Left renal pelvis (tissue), 4 donors: Measurements from ENCODE around the gene SLC50A1. TPM values are rescaled to one million over a fixed set of nuclear protein-coding genes. Genes with fewer than 3 reads are reported as not detected.
"Not testable (repeated sequence)": the region's sequence is repeated elsewhere in the genome, so short reads cannot be mapped to it uniquely, and the experiment has no call there.

ENCODE experiments used
- DNase-seq, 4 donors: peaks; one replicate each; pipeline ENCODE4 v3.0.0-alpha.2; 2013; ENCODE audit warnings: low read depth in 4 of 4, low spot score in 3 of 4
- polyA plus RNA-seq, 4 donors: library from polyadenylated mRNA; unstranded; fragments of 120-200 nt; gene quantifications; one replicate each; pipeline ENCODE4 v1.2.1, GENCODE V29; 2013; ENCODE audit not compliant: insufficient read length in 4 of 4

The SLC50A1 gene
- polyA plus RNA-seq, 4 donors, result 39.6 to 66.6 (median 54.3) TPM

- no peak for DNase-seq
These were observed 1.3 kb upstream of the SLC50A1 start for GRCh38 chr1:155134322-155134721.

GRCh38 chr1:155134880-155135414, 705 bp upstream of the SLC50A1 start:
- peak in 1 of 4 donors; percentile 33 for DNase-seq

- no peak for DNase-seq
These were observed 1.1 kb downstream of the SLC50A1 start for GRCh38 chr1:155136748-155137147.

GRCh38 chr1:155137154-155137949, 1.7 kb downstream of the SLC50A1 start:
- DNase-seq, result no peak

DNA sequence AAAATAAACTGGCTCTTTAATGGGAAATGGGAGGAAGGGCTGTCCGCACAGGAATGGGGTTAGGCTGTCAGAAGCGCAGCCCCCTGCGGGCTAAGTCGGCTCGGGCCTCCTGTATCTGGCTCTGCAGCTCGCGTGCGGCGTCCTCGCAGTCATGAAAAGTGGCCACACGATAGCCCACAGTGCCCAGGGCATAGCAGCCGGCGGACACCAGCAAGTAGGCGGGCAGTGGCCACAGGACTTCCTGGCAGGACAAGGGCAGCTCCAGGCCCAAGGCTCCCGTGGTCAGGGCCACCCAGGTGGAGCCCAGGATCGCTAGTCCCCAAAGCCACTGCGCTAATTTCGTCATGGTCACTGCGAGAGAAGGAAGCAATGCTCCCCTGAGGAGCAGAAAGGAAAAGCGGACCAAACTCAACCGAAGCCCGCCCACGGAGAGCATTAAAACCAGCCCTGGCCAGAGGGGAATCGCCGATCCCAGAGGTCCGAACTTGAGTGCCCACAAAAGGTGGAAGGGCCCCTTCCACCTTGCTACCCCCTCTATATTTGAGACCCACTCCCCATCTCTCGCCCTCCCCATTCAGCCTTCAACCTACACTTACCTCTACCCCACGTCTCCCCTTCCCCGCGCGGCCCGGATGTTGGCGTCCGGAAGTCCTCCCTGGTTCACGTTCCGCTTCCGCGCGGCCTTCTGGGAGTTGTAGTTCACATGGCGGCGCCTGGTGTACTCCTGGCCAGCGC, 4.4 kb downstream of the SLC50A1 start, which contains the start of gene DPM3:
DPM3 (minus strand) TSS at position 637 of the 735 bp plus-strand sequence; CDS start at position 346, 291 bp downstream.
- DNase-seq, result peak in 2 of 4 donors; percentile 59 to 69

- DNase-seq, result no peak
These were observed 4.9 kb downstream of the SLC50A1 start for GRCh38 chr1:155140630-155140953.

DNA sequence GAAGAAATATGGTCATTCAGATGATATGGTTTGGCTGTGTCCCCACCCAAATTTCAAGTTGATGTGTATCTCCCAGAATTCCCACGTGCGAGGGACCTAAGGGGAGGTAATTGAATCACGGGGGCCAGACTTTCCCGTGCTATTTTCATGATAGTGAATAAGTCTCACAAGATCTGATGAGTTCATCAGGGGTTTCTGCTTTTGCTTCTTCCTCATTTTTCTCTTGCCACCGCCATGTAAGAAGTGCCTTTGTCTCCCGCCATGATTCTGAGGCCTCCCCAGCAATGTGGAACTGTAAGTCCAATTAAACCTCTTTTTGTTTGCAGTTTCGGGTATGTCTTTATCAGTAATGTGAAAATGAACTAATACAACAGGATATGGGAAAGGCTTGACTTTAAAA, 6.1 kb downstream of the SLC50A1 start:
- DNase-seq, result no peak

DNA sequence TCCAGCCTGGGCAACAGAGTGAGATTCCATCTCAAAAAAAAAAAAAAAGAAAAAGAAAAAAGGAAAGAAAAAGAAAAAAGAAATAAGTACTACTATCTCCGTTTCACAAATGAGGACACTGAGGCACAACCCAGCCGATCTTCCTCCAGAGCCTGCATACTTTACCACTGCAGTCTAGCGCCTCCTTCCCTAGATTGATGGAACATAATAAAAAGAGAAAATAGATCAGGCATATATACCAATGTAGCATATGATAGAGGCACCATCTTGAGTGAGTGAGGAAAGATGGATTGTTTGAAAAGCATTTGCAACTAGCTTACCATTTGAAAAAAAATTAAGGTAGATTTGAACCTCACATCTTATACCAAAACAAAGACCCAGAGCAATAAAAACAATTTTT, 9.8 kb downstream of the SLC50A1 start:
- no peak for DNase-seq

DNA sequence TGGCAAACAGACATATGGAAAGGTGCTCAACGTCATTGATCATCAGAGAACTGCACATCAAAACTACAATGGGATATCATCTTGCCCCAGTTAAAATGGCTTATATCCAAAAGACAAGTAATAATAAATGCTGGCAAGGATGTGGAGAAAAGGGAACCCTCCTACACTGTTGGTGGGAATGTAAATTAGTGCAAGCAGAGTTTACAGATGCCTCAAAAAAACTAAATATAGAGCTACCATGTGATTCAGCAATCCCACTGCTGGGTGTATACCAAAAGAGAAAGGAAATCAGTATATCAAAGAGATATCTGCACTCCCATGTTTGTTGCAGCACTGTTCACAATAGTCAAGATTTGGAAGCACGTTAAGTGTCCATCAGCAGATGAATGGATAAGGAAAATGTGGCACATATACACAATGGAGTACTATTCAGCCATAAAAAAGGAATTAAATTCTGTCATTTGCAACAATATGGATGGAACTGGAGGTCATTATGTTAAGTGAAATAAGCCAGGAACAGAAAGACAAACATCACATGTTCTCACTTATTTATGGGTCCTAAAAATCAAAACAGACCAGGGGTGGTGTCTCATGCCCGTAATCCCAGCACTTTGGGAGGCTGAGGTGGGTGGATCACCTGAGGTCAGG, 20.5 kb downstream of the SLC50A1 start:
- DNase-seq, result not testable (repeated sequence)

DNA sequence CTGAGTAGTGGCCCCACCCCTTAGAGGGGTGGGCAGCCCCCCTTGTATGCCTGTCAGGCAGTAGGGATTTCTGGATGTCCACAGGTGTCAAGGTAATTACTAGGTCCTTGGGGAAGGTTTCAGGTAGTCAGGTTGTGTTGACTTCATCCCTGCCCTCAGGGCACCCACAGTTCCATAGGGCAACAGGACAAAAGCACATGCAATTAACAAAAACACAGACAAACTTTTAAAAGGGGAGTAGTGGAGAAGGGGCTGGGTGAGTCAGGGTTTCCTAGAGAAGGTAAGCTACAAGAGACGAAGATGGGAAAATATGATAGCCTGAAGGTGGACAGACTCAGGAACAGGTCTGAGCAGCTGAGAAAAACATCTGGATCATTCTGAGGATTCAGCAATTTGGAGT, 23.3 kb downstream of the SLC50A1 start:
- no peak for DNase-seq

DNA sequence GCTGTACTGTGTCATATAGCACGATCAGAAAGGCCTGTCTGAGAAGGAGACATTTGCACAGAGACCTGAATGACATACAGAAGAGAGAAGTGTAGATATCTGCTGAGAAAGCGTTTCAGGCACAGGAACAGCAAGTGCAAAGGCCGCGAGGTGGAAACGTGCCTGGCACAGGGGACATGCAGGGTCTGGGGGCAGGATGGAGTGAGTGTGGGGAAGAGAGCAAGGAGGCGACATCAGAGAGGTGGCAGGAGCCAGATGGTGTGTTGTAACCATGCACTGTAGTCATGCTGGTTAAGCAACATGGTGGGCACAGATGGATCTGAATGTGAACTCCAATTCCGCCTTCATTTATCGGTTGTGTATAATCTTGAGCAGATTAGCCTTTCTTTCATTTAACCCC, 24.5 kb downstream of the SLC50A1 start:
- DNase-seq, result no peak

GRCh38 chr1:155162631-155163030, 27.0 kb downstream of the SLC50A1 start:
- not testable (repeated sequence) for DNase-seq

DNA sequence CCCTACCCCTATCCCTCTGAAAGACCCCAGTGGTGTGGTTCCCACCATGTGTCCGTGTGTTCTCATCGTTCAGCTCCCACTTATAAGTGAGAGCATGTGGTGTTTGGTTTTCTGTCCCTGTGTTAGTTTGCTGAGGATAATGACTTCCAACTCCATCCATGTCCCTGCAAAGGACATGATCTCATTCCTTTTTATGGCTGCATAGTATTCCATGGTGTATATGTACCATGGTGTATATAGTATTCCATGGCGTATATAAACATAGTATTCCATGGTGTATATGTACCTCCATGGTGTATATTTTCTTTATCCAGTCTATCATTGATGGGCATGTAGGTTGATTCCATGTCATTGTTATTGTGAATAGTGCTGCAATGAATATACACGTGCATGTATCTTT, 28.1 kb downstream of the SLC50A1 start:
- not testable (repeated sequence) for DNase-seq

DNA sequence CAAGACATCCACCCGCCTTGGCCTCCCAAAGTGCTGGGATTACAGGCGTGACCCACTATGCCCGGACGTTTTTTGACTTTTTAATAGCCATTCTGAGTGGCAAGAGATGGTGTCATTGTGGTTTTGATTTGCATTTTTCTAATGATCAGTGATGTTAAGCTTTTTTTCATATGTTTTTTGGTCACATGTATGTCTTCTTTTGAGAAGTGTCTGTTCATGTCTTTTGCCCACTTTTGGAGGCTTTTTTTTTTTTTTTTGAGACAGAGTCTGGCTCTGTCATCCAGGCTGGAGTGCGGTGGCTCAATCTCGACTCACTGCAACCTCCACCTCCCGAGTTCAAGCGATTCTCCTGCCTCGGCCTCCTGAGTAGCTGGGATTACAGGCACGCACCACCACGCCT, 29.0 kb downstream of the SLC50A1 start:
- not testable (repeated sequence) for DNase-seq

DNA sequence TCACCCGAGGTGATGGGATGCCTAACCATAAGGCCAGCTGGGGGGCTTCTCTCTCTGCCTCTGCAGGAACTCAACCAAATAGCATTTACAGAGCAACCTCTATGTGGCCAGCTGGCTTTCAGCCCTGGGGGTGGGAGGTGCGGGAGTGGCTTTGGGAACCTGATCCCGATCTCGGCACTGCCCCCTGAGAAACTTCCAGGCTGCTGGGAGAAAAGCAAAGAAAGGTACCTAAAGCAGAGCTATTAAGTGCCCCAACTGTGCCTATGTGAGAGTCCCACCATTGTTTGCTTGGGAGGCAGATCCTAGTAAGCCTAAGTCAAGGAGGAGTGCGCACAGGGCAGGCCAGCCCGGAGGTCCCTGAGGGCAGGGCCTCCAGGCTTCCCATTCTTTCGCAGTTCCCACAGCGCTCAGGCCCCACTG, 30.4 kb downstream of the SLC50A1 start:
- DNase-seq, result no peak

DNA sequence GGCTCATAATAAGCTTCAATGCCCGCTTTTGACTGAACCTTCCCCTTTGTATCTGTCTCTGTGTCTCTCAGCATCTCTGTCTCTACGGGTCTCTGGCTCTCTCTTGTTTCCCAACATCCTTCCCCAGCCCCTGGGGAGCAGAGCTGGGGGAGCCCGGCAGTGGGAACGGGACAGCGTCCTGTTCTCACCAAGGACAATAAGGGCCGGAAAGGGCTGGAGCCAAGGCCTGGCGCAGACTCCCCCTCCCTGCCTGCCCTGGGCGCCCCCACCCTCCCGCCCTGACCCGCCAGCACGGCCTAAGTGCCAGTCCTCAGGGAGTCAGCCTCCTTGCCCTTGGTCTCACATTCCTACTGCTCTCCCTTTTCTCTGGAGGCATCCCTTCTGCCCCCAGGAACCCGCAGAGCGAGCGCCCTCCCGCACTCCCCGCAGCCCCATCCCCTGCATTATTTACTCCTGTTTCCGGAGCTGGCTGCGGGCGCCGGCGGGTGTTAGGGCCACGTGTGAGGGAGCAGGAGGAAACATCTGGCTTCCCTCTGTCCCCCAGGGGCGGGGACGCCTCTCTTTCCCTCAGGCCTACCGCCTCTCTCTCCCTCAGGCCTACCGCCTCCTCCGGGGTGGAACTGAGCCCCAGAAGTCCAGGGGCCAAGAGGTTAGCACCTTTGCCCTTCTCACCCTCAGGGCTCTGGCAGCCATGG, 31.0 kb downstream of the SLC50A1 start:
- peak in 1 of 4 donors; percentile 43 for DNase-seq

- no peak for DNase-seq
These were observed 31.8 kb downstream of the SLC50A1 start for GRCh38 chr1:155167166-155168104.

- not testable (repeated sequence) for DNase-seq
These were observed 32.4 kb downstream of the SLC50A1 start for GRCh38 chr1:155168105-155168445.

DNA sequence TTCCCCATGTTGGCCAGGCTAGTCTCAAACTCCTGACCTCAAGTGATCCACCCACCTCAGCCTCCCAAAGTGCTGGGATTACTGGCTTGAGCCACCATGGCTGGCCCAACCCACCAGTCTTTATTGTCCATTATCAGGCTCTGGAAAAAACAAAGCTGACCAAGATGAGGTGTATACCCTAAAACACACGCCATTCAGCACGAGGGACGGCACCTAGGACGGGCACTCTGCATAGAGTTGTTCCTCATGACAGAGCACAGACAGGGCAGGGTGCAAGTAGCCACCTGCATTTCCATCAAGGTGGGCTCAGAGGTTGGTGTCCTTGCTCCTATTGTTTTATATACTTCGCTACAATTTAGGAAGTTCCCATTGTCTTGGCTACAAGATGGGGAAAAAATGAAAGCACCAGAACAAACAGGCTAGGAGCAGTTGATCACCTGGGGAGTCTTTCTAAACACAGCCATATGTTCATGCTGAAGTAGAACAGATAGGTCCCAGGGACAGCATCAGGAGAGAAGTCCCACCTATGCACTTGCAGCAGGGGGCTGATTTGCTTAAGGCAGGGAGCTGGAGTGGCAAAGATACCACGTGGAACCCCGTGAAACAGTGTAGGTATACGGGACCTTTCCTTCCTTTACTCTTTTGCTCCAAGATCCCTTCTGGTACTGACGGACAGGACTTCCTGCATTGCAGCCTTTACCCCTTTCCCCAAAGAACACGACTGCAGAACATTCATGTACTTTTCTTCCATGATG, 33.0 kb downstream of the SLC50A1 start:
- no peak for DNase-seq
